ENCODE results near the gene SH3BP5. TPM values are rescaled to one million over a fixed set of nuclear protein-coding genes. Genes with fewer than 3 reads are reported as not detected.

Gene SH3BP5
- total and polyA plus RNA-seq, 8 donors = 2.8 to 9.8 (median 6.2) TPM

- Histone ChIP-seq H3K4me1 (peaks cover 0 to 9% (median 3%) of the 10 kb centered on the region in 3 donors), H3K36me3 (peaks cover 7 to 28% (median 9%) of the 10 kb centered on the region in 3 donors), H3K27ac (no peak overlapping the region), H3K4me3 (no peak overlapping the region), H3K9me3 (no peaks in the 10 kb centered on the region), H3K27me3 (no peaks in the 10 kb centered on the region)
- no peak for TF ChIP-seq CTCF (IDR thresholded peaks at IDR 0.05)
- no peak for ATAC-seq
- FAIRE-seq = no peak
- intact Hi-C loops (cut with DNase I) = no loop called here
- no peak for DNase-seq
- WGBS, 2 donors = 96 to 100% methylated on average over 1 of the region's 1 CpG
These were observed 117.6 kb downstream of the SH3BP5 start for GRCh38 chr3:15214758-15215157.

GRCh38 chr3:15211937-15212336 is 120.4 kb downstream of the SH3BP5 start:
- Histone ChIP-seq H3K4me3 (no peak overlapping the region), H3K9me3 (no peaks in the 10 kb centered on the region), H3K4me1 (peaks cover 0 to 16% (median 16%) of the 10 kb centered on the region in 3 donors), H3K27me3 (no peaks in the 10 kb centered on the region), H3K27ac (no peak overlapping the region), H3K36me3 (peaks cover 0 to 18% (median 4%) of the 10 kb centered on the region in 3 donors)
- intact Hi-C loops (cut with DNase I) = no loop called here
- ATAC-seq (no peak), FAIRE-seq (no peak), DNase-seq (no peak)
- TF ChIP-seq CTCF (IDR thresholded peaks at IDR 0.05) = no peak

GRCh38 chr3:15207836-15208504 is 124.4 kb downstream of the SH3BP5 start:
- Histone ChIP-seq H3K4me3 (peak overlapping the region in 2 of 4 donors; percentile 88 to 95), H3K27ac (no peak overlapping the region), H3K36me3 (peaks cover 0 to 14% (median 0%) of the 10 kb centered on the region in 3 donors), H3K27me3 (no peaks in the 10 kb centered on the region), H3K9me3 (no peaks in the 10 kb centered on the region), H3K4me1 (peaks cover 0 to 19% (median 16%) of the 10 kb centered on the region in 3 donors)
- intact Hi-C loops (cut with DNase I) = loop anchor here in 1 of 3 donors (10.0 kb wide), 1 partner anchor 207 kb away; no protein-coding TSS in a partner anchor
- DNase-seq (no peak), ATAC-seq (no peak), FAIRE-seq (no peak)
- 48 to 53% methylated on average over 5 of the region's 5 CpGs for WGBS, 2 donors
- TF ChIP-seq CTCF (IDR thresholded peaks at IDR 0.05) = no peak

- Histone ChIP-seq H3K4me3 (peak overlapping the region; percentile 84 to 95 (median 90)), H3K4me1 (peaks cover 0 to 19% (median 16%) of the 10 kb centered on the region in 3 donors), H3K27ac (peak overlapping the region; percentile 95 to 99 (median 98)), H3K9me3 (no peaks in the 10 kb centered on the region), H3K27me3 (no peaks in the 10 kb centered on the region), H3K36me3 (peaks cover 0 to 5% (median 0%) of the 10 kb centered on the region in 3 donors)
- intact Hi-C loops (cut with DNase I) = loop anchor here in 1 of 3 donors (10.0 kb wide), 1 partner anchor 208 kb away; no protein-coding TSS in a partner anchor
- DNase-seq (peak in 5 of 6 donors; percentile 13 to 58 (median 37)), ATAC-seq (peak; percentile 55 to 71 (median 66)), FAIRE-seq (no peak)
- WGBS, 2 donors = 1% methylated on average over 28 to 30 of the region's 30 CpGs
- no peak for TF ChIP-seq CTCF (IDR thresholded peaks at IDR 0.05)
These were observed 125.5 kb downstream of the SH3BP5 start for GRCh38 chr3:15206662-15207576.

Data from pancreas (tissue), 10 donors.